Measurements from ENCODE around the gene SST.
"Not testable (repeated sequence)": the region's sequence is repeated elsewhere in the genome, so short reads cannot be mapped to it uniquely, and the experiment has no call there.

SST gene

DNA sequence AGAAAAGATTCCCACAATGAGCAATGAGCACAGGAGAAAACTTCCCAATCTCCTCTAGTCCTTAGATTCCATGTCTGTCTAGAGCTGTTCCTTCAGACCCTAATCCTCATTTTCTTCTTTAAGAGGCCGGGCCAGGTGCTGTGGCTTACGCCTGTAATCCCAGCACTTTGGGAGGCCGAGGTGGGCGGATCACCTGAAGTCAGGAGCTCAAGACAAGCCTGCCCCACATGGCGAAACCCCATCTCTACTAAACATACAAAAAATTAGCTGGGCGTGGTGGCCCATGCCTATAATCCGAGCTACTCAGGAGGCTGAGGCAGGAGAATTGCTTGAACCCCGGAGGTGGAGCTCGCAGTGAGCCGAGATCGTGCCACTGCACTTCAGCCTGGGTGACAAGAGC, 11.6 kb upstream of the SST start:
- DNase-seq = not testable (repeated sequence)

DNA sequence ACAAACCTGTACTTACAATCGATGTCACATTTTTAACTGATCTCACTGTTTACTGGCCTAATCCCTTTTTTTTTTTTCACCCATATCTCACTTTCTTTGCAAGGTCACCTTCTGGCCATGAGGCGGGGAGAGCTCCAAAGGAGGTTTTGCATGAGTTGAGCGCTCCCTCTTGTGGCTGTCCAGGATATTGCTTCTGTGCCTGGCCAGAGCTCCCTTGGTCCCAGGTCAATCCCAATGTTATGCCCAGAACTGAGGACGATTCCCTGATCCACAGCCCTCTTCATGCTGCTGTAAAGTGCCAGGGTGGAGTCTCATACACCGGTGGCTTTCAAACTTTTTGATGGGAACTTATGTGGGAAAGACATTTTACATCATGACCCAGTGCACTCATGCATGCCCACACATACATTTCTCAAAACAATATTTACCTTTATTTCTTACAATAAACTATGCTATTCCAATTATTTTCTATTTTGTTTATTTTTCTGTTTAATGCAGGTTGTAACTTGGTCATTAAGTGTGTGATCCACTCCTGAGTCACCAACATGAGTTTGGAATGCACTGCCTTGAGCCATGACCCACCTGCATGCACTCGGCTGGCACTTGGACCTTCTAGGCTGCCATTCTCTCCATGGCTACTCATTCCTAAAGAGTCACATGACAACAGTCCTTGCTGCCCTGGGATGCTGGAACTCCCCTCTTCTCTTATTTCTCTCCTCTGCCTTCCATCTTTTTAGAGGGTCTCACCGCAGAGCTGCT, 9.6 kb upstream of the SST start:
- DNase-seq = peak; percentile 81

DNA sequence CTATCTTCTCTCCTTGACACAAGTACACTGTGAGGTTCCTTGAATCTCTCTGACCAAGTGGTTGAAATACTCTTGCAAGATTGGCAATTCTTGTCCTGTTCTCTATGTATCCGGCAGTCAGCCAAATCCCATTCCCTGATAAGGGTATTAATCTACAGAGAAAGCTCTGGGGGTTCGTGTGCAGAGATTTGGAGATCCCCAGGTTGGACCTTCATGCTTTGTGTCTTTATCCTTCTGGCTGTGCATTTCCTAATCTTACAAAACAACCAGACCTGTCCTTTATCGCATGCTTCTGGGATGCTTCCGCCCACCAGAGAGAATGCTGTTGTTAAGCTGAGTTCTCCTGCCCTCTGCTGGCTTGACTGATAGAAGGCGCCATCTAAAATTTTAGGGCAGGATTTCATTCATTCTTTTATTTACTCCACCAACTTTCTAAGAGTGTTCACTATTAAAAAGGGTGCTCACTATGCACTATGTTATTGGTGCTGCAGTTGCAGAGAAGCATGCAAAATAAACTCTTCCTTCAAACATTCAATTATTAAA, 8.6 kb upstream of the SST start:
- DNase-seq = peak; percentile 65

DNA sequence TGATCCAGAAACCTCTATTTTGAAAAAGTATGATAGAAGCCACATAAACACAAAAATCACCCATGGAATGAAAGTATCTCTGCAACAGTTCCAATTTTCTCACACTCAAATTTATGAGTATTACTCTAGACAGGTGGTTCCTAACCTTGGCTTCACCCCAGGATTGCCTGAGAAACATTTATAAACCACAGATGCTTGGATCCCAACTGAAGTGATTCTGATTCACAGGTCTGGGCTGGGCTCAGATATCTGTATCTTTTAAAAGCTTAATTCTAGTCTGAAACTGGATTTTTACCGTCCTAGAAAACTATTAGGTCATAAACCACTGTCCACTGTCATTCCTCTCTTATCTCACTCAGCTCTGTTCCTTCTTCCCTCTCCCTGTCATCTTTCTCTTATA, 7.4 kb upstream of the SST start:
- DNase-seq = no peak

DNA sequence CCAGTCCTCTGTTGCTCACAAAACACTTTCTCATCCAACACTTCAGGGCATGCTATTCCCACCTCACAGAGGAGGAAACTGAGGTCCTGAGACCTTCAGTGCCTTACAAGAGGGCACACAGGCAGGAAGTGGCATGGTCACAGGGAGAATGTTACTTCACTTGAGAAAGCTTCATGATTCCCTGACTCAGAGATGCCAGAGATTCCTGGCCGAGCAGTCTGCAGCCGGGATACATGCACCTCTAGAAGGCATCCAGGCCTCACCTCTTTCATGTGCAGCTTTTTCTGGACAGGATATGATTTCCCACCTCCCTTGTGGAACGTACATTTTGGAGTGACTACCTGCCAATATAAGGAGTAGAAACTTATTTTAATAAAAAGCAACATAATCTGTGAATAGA, 2.8 kb upstream of the SST start:
- no peak for DNase-seq

DNA sequence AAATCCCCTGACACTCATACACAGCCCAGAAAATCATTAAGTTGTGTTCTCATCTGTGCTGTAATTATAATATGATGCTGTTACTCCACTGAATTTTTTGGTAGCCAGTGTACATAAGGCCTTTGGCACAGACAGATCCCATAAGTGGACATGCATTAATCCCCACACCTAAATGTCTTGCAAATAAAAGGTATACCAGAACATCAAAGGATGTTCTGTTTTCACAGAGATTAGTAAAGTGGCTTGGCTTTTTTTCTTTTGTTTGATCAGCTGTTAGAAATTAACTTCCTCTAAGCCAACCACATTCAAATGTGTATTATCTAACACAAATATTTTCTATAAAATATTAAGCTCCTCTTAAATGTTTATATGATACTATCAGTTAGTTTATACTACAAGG, 2.7 kb downstream of the SST start:
- DNase-seq = no peak

DNA sequence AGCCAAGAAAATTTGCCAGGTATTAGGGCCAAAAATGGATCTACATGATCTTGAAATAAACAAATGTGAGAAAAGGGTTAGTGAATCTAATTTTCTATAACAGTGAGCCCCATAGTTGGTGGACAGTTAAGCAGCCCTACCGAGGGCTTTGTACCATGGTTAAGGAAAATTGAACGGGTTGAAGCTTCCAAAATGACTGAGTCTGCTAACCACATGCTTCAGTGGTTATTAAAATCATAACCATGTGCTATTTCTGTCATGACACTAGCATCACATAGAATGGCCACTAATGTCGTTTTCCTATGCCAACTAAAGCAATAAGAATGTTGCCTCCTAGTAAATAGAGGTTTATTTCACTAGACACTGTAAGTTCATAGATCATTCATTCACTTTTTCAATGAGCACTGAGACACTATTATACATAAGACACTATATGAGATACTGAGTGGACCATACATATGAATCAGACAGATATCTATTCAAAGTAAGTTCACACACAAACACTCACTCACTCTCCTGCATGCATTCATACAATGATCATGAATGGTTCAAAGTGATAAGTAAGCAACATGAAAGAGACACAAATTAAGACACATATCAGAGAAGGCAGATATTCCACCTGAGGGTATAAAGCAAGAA, 4.3 kb downstream of the SST start:
- DNase-seq = no peak

DNA sequence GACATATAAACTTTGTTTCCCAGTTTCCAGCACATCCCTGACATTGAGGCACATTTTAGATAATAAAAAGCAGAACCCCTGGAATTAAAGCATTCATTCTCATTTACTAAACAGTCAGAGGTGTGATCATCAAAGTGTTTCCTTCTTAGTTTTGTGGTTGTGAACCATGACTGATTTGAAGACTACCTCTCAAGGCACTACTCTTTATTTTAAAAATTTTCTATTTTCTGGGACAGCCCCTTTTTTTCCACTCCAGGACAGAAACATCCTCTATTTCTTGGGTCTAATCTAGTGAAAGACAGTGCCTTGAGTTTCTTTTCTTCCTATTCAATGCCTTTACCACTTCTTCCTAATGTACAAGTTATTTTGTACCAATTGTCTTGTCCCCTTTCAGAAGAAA, 5.2 kb downstream of the SST start:
- no peak for DNase-seq

DNA sequence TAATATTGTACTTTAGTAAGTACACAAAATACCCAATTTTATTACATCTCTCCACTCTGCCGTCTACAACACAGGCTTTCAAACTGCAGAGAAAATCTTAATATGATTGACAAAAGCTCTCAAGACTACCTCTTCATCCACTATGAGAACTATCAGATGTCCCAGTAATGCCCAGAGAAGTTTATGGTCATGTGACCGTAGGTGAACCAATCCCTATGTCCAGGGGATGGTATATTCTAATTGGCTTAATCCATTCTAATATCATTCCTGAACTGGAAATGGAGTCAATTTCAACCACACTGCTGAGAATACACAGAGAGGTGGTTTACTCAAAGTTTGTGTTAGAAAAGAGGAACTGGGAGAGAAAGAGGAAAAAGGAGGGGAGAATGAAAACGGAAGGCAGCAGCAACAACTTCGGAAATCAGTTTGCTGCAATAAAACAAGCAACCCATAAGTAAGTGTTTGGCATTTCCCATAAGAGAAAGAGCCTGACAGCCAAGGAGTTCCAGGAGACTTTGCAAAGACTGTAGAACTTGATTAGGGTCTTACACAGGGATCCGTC, 7.3 kb downstream of the SST start:
- DNase-seq = peak; percentile 44

DNA sequence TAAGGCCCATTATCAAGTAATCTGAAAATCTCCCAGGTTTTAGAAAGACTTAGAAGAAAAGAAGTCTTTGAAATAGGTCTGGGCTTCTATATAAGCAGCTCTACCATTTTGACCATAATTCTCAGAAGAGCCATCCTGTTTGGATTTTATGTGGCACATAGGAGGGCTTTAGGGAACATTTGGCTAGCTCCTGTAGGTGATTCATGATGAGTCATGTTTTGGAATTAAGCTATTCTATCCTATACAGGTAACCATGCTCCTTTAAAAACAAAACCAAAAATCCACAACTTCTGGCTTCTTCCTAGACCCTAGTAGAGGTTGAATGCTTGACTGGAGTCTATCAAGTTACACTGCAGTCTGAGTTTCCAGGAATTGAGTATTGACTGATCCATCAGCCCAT, 8.9 kb downstream of the SST start:
- no peak for DNase-seq

DNA sequence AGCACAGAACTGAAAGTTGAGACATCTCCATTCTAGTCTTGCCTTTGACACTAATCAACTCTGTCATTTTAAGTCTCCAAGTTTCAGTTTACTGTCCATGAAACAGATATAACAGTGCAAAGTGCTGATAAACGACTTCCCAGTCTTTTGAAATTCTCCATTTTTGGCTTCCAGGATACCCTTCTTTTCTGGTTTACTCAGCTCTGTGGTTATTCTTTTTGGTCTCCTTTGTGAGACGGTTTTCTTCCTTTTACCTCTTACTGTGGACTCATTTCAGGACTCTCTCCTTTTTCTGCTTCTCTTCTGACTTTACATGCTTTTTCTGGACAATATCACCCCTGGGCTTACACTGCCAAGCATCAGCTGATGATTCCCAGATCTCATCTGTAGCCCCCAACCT, 18.9 kb downstream of the SST start:
- no peak for DNase-seq

DNA sequence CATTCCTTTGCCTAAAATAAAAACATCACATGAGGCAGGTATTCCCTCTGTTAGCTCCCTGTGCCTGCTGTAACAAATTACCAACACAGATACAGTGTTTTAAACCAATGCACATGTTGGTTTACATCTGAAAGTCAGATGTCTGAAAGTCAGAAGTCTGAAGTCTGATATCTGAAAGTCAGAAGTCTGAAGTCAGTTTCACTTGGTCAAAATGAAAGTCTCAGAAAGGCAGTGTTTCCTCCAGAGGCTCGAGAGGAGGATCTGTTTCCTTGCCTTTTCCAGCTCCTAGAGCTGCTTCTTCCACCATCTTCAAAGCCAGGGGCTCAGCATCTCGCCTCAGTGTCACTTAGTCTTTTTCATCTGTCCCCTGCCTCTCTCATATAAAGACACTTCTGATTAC, 22.0 kb downstream of the SST start:
- DNase-seq = no peak

DNA sequence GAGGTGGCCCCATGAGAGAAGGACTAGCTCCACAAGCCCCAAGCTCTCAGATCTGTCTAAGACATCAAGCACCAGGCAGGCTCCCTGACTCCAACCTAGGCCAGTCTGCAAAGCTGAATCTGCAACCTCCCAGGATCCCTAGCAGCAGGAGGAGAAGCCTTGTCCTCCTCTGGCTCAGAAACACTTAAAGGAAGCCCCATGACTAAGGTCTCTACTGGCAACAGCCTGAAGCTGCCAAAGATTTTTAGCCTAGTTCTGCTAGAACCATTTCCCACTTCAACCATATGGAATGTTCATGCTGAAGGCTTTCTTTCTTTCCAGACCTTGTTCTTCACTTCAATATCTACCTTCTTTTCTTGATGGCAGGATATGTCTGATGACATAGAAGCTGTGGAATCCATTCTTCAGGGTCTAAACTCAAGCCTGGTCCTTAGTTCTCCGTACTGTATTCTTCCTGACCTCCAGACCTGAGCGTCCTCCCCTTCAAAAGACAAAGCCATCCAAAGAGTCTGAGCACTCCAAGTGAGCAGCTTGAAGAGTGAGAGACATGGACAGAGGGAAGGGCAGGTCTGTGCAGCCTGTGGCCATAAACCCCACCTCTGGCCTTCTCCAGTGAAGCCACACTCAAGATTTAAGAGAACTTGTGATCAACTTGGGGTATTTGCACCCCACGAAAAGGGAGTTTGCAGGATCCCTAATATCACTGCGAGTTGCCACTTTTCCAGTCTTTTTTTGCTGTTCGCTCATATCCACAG, 23.1 kb downstream of the SST start:
- DNase-seq = no peak

DNA sequence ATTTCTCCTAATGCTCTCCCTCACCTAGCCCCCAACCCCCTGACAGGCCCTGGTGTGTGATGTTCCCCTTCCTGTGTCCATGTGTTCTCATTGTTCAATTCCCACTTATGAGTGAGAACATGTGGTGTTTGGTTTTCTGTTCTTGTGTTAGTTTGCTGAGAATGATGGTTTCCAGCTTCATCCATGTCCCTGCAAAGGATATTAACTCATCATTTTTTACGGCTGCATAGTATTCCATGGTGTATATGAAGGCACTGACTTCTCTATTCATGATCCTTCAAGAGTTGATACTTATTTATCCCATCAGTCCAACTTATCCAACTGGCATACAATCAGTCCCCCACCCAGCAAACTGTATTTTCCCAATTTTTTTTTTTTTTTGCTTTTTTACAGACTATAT, 24.8 kb downstream of the SST start:
- DNase-seq = not testable (repeated sequence)

DNA sequence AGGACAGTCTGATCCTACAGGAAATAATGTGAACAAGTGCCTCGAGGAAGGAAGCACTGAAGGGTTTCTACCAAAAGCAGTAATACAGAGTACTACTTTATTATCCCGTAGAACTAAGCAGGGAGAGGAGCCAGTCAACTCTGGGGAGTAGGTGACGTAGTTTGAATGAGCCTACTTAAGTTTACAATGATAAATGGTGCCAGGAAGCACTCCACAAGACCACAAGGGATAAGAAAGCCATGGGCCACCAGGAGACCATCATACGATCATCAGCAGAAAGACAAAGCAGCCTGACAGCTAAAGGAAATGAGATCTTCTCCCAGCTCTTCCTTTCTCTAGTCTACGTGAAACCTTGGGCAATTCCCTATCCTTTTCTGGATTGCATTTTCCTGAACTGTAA, 27.3 kb downstream of the SST start:
- DNase-seq = no peak

DNA sequence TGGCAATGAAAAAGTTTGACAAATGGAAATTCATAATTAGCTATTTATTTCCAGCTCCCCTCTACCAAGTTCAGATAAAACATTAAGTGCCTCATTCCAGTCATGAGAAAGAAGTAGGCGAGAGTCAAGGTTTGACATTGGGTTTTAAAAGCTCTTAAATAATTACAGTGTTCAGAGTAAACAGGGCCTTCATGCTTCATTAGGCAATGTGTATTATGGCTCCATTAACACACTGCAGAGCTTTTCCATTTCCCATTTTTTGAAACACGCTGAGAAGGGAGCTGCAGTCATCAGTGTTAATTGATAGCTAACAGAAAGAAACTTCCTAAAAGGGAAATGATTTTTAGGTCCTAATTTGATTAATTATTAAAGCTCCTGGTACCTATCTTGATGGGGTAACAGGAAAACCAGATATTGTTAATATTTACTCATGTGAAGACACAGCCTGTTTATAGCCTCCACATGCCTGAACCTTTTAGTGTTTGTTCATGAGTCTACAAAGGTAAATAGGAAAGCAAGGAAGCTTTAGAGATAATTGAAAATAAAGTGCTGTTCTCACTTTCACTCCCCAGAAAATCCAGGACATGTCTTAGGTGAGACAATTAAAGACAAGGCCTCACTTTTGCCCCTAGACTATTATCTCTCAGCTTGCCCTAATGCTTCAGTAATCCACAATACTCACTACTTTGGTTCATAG, 28.7 kb downstream of the SST start:
- DNase-seq = no peak

DNA sequence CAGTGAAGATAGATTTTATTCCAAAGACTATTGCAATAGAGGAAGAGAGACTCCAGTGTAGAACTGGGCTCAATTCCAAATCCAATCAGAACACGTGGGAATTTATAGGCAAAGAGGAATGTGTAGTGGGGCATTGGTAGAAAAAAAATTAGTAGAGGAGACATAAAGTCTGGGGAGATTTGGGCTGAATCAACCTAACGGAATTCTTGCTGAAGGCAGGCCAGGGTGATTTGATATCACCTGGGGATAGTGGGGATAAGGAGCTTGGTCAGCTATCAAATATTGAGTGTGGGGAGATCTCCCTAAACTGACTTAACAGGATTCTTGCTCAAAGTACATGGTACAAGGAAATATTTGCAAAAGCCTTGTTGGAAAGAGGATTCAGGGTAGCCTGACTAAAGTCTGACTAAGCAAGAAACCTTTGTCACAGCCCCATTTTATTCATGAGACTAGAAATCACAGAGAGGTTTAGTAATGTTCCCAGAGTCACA, 29.6 kb downstream of the SST start:
- DNase-seq = no peak

DNA sequence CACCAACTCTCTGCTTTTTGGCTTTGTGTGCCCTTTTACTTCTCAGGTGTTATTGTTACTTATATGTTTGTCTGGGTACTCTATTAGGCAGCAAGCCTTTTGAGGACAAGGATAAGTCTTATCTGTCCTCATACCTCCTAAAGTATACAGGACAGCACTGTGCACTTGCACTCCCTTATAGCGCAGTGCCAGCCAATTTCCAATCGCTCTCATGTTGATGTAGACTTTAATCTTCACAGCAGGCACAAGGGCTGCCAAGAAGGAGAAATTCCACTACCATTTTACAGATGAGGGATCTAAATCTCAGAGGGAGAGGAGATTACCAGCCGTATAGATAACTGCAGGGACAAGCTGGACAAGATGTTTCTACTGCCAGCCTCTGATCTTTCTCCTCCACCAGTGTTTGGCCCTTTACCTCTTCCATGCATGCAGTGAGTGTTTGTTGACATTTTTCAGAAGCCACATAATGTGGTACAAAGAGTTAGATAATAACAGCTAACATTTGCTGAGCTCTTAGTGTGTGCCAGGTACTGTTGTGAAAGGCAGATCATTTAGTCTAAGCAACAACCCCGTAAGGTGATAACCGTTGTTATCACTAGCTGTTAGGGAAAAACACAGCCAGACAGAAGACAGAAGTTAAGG, 30.1 kb downstream of the SST start:
- DNase-seq = no peak

DNA sequence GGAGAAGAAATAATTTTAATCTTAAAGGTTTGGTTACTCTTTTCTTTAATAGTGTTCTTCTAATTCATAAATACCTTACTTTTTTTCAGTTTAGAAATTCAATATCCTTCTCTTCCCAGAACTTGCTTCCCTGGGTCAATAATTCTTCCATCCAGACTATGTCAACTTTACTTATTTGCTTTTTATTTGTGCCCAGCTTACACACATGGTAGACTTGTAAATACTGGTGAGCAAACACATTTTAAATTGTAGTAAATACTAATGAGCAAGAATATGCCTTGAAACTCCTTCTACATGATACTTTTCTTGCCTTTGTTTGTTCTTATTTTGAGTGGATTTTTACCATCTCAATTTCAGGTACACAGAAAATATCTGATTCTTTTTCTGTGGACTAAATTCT, 33.7 kb downstream of the SST start:
- no peak for DNase-seq

DNA sequence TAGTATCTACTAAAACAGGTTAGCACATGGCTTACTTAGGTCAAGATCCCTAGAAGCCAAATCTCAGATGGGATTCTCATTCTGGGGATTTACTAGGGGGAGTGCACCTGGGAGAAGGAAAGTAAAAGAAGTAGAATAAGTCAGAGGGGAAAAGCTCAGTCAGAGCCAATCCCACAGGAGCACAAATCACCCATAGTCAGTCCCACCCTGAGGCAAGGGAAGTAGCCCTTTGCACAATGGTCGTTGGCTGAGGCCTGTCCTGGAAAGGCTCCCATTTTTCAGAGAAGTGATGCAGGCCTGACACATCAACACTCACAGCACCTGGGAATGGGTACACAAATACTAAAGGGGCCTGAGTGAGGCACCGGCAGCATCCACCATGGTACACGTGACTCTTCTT, 39.8 kb downstream of the SST start:
- no peak for DNase-seq

DNA sequence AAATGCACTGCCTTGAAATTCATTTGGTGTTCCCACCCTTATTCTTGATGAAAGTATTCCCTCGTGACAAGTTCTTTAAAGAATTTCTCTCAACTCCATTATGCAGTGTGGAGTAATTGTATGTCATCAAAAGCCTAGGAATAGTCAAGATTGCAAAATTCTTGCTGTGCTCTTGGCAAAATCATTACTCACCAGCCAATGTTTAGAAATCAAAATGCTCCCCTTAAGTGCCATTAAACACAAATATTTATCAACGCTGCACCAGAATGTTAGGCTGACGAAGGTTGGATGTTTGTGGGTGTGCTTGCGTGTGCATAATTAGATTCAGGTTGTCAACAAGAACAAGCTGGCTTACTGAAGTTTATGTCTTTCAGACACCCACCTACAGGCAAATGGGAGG, 40.5 kb downstream of the SST start:
- DNase-seq = no peak

DNA sequence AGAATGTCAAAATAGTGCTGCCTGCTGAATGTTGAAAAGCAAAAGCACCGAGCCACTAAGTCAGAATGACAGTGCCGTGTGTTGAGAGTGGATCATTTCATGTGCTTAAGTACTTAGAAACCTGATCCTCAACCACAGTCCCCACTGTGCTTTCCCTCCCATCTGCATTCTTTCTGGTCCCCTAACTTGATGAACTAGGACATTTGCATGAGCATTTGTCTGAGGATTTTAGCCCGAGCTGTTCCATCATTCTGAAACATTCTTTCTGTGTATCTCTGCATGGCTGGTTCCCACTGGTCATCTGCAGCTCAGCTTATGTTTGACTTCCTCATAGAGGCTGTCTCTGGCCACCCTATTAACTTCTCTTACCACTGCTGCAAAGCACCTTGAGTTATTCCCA, 42.0 kb downstream of the SST start:
- no peak for DNase-seq
